Epidermal melanocyte (primary cell): ENCODE results near the gene DCC.

Experiments
- DNase-seq: peaks from one replicate; pipeline ENCODE4 v3.0.0; 2011; ENCODE audit warnings: low spot score; ENCODE audit not compliant: insufficient read length

The DCC gene

GRCh38 chr18:52902188-52902587, 562.2 kb downstream of the DCC start:
- DNase-seq = no peak

GRCh38 chr18:52903857-52904256, 563.9 kb downstream of the DCC start:
- no peak for DNase-seq

- DNase-seq = no peak
Measured at GRCh38 chr18:52907543-52908308, 567.7 kb downstream of the DCC start.

DNA sequence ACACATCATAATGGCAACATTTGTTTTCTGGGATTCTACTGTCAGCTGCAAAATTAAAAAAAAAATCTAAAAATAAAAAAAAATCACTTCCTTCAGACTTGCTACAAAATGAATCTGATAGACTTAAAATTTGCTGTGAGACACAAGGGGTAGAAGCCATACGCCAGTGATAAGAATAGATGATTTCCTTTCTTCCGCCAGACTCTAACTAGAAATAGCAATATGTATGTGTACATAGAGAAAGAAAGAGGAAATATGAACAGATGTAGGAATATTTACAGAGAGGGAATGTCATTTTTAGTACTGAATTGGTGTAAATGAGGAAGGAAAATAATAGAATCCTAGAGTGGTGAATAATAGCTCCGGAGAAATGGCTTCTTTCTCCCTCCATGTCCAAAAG, 574.2 kb downstream of the DCC start:
- DNase-seq = no peak

DNA sequence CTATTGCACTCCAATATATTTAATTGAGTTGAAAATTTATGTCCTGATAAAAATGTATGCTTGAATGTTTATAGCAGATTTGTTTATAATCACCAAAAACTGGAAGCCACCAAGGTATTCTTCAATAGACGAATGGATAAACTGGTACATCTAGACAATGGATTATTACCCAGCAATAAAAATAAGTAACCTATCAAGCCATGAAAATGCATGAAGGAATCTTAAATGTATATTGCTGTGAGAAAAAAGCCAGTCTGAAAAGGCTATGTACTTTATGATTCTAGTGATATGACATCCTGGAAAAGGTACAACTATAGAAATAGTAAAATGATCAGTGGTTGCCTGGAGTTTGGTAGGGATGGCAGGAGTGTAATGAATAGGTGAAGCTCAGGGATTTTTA, 580.7 kb downstream of the DCC start:
- no peak for DNase-seq

DNA sequence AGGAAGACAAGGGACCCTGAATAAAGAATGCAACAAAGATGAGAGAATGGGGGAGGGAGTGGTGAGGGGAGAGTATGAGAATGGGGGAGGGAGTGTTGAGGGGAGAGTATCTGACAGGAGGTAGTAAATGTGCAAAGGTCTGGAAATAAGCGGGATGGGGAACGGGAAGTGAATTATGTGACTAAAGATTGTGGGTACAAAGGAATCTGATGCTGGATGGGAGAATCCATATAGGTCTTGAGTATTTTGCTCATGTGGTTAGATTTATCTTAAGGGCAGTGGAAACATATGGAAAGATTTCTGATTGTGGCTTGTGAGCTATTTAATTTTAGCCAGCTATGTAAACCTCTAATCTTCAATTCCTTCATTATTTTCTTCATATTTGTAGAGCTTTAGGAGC, 593.4 kb downstream of the DCC start:
- no peak for DNase-seq

DNA sequence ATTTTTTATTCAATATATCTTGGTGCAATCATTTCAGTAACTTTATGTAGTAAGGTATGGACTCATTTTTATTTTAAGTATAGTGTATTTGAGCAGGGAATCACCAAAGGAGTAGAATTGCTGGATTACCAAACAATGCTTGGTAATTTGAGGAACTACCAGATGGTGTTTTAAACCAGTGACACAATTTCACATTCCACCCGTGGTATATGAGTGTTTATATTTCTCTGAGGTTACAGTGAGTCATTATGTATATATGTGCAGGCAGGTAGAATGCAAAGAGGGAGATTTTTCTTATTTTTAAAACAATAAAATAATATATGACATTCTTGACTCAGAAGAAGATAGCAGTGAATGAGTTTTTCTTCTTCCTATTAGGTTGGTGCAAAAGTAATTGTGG, 596.9 kb downstream of the DCC start:
- no peak for DNase-seq

GRCh38 chr18:52937840-52938239, 597.8 kb downstream of the DCC start:
- DNase-seq = no peak

GRCh38 chr18:52945552-52945951, 605.6 kb downstream of the DCC start:
- no peak for DNase-seq

DNA sequence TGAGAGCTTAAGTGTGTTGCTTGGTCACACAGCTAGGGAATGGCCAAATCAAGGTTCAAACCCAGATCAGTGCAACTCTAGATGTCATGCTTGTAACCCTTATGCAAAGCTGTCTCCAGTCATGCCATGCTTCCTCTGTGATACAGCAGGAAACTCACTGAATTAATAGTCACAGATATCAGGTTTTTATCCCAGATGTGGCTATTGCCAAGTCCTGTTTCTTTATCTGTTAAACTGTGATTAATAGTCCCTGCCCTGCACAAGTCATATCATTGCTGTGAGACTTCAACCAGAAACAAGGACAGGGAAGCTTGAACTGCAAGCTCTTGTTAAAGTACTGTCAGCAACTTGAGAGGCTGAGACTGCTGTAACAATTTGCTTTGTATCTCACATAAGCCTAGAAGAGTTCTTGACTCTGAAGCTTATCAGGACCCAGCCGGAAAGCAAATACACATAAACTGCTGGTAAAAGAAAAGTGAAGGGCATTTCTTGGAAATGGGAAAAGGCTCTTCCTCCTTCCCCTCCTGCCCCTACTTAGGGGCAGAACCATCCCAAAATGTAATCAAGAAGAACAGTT, 609.0 kb downstream of the DCC start:
- no peak for DNase-seq

DNA sequence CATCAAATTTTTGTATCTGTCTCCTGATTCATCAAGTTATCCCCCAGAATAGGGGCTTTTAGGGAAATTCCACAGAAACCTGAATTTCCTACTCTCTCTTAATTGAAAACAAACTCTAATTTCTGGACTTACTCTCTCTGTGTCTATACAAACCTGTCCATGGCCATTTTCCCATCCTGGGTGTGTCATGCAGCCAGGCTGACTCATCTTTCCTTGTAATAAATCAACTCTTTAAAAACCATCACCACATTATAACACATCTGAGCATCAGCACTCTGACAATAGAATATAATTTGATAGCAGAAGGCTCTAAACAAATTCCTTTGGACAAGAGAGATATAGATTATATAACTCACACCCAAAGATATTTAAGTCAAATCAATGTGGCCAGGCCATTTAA, 610.2 kb downstream of the DCC start:
- DNase-seq = no peak

- no peak for DNase-seq
Measured at GRCh38 chr18:52953387-52953786, 613.4 kb downstream of the DCC start.

- DNase-seq = no peak
Measured at GRCh38 chr18:52963481-52963880, 623.5 kb downstream of the DCC start.

DNA sequence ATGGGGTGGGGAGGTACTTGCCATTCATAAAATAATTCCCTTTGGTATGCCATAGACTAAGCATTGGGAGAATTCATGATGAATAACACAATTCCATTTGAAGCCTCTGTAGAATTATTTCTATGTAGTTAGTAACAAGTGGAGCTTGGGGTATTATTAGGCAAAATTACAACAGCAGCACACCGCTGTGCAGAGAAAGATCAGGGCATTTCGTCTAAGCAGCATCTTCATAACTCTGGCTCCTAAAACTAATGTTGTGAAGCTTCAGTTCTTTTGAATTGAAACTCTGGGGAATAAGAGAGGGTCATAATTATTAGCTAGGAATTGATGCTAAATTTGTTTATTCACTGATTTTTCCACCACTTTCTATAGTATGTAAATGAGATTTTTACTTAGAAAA, 630.7 kb downstream of the DCC start:
- DNase-seq = no peak

GRCh38 chr18:52971097-52971496, 631.1 kb downstream of the DCC start:
- no peak for DNase-seq

- no peak for DNase-seq
Measured at GRCh38 chr18:52979892-52980291, 639.9 kb downstream of the DCC start.

GRCh38 chr18:52991246-52991645, 651.2 kb downstream of the DCC start:
- no peak for DNase-seq

DNA sequence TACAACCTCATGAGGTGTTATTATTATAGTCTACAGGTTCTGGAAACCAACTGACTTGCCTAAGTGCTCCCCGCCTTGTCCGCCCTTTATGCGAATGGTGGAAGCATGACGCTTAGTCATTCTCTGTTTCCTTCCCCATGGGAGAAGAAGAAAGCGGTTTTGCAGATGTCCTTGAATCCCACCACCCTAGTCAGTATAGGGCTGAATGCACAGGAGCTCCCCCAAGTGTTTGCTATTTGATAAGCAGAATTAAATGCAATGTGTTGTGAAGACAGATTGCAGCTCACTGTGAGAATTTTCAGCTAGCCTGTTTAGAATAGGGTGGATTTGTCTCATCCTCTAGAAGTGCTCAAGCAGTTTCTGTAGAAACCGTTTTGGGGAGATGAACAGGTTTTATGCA, 652.0 kb downstream of the DCC start:
- no peak for DNase-seq

DNA sequence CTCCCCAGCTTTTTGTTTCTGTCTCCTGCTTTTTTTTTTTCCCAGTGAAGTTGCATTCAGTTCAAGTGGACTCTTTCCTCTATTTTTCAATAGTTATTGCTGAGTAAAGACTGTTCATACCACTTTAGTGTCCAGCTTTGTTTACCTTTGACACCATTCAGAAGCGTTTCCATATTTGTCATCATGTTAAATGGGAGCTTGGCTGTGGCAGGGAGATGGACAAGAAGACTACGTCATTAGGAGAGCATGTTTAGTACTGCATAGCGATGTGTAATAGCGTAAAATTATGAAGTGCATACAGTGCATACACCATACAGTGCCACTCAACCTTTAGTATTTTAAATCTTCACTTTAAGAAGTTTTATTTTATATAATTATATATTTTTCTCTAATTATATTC, 655.9 kb downstream of the DCC start:
- DNase-seq = no peak

DNA sequence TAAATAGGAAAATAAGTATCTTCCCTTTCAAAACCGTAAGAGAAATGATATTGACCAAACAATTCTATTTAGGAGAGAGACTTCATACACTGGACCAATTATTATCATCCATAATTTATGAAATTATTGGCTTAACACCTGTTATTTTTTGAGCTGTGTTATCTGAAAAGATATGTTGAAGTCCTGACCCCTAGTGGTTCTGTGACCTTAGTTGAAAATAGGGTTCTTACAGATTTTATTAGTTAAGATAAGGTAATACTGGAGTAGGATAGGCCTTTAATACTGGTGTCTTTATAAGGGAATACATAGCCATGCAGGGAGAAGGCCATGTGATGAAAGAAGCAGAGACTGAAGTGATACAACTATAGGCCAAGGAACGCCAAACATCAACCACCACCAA, 659.6 kb downstream of the DCC start:
- no peak for DNase-seq

GRCh38 chr18:53004798-53005197, 664.8 kb downstream of the DCC start:
- DNase-seq = no peak

GRCh38 chr18:53018791-53019190, 678.8 kb downstream of the DCC start:
- DNase-seq = no peak

DNA sequence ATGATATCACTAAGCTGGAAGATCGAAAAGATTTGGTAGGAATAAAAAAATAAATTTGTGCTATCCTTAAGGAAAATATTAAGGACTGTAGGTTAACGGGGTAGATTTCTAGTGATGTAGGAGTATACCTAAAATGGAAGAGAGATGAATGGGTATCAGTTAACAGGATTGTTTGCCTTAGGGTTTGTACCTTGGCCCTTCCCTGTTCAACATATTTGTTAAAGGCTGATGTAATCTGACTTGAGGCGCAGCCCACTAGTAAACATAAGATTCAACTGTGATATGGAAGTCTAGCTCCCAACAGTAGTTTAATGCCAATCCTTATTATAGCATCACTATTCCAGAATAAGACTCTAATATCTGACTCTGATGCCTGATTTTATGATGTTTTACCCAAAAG, 685.2 kb downstream of the DCC start:
- no peak for DNase-seq
